ENCODE measurements around the gene ANXA4. TPM values are rescaled to one million over a fixed set of nuclear protein-coding genes. Genes with fewer than 3 reads are reported as not detected.
A peak's percentile ranks its signal among the peaks of the same experiment; 100 is the strongest.

Gene ANXA4
- total and polyA plus RNA-seq, 2 experiments from 2014 or later: 107 to 231 TPM

- Histone ChIP-seq H3K27ac (no peak overlapping the region), H4K20me1 (ENCODE audit: insufficient read depth, poor library complexity, severe bottlenecking) (no peaks in the 10 kb centered on the region), H3K79me2 (no peaks in the 10 kb centered on the region), H3K4me1 (ENCODE audit: insufficient read depth) (peaks cover 5% of the 10 kb centered on the region), H3K4me3 (no peak overlapping the region), H3K36me3 (replicated peaks; ENCODE audit: insufficient read depth, low read depth) (no peaks in the 10 kb centered on the region), H3K27me3 (no peaks in the 10 kb centered on the region), H2AFZ (no peak overlapping the region), H3K9me2 (replicated peaks; ENCODE audit: insufficient read depth) (no peaks in the 10 kb centered on the region), H3K4me2 (no peak overlapping the region), H3K9me3 (ENCODE audit: low read depth) (no peaks in the 10 kb centered on the region)
- DNase-seq (ENCODE audit: low spot score): no peak
- WGBS (ENCODE audit: low lambda C conversion rate, missing lambda C conversion rate): 95% methylated on average over 6 of the region's 6 CpGs
- TF ChIP-seq EZH2phosphoT487 (IDR thresholded peaks at IDR 0.05; ENCODE audit: low read depth, severe bottlenecking, unreplicated experiment) (no peak), CTCF (IDR thresholded peaks at IDR 0.05; ENCODE audit: poor library complexity) (no peak), EZH2 (IDR thresholded peaks at IDR 0.05; ENCODE audit: borderline replicate concordance) (no peak)
Measured at GRCh38 chr2:69731147-69731970, 10.6 kb upstream of the ANXA4 start.

GRCh38 chr2:69733342-69734034 is 8.4 kb upstream of the ANXA4 start:
- Histone ChIP-seq H3K4me1 (ENCODE audit: insufficient read depth) (peaks cover 5% of the 10 kb centered on the region), H3K9me2 (replicated peaks; ENCODE audit: insufficient read depth) (no peaks in the 10 kb centered on the region), H3K79me2 (no peaks in the 10 kb centered on the region), H3K27ac (peak overlapping the region; percentile 86), H3K4me2 (no peak overlapping the region), H3K4me3 (no peak overlapping the region), H2AFZ (no peak overlapping the region), H3K36me3 (replicated peaks; ENCODE audit: insufficient read depth, low read depth) (no peaks in the 10 kb centered on the region), H4K20me1 (ENCODE audit: insufficient read depth, poor library complexity, severe bottlenecking) (no peaks in the 10 kb centered on the region), H3K27me3 (no peaks in the 10 kb centered on the region), H3K9me3 (ENCODE audit: low read depth) (no peaks in the 10 kb centered on the region)
- no peak for TF ChIP-seq EZH2phosphoT487 (IDR thresholded peaks at IDR 0.05; ENCODE audit: low read depth, severe bottlenecking, unreplicated experiment)
- WGBS (ENCODE audit: low lambda C conversion rate, missing lambda C conversion rate): 89% methylated on average over 1 of the region's 1 CpG
- no peak for DNase-seq (ENCODE audit: low spot score)

- Histone ChIP-seq H3K9me2 (replicated peaks; ENCODE audit: insufficient read depth) (no peaks in the 10 kb centered on the region), H3K79me2 (no peaks in the 10 kb centered on the region), H3K4me3 (no peak overlapping the region), H3K9me3 (ENCODE audit: low read depth) (no peaks in the 10 kb centered on the region), H3K4me1 (ENCODE audit: insufficient read depth) (peaks cover 5% of the 10 kb centered on the region), H3K4me2 (no peak overlapping the region), H3K27me3 (no peaks in the 10 kb centered on the region), H3K27ac (peak overlapping the region; percentile 86), H4K20me1 (ENCODE audit: insufficient read depth, poor library complexity, severe bottlenecking) (no peaks in the 10 kb centered on the region), H2AFZ (no peak overlapping the region), H3K36me3 (replicated peaks; ENCODE audit: insufficient read depth, low read depth) (no peaks in the 10 kb centered on the region)
- no peak for TF ChIP-seq CTCF (IDR thresholded peaks at IDR 0.05; ENCODE audit: poor library complexity)
- no peak for TF ChIP-seq EZH2 (IDR thresholded peaks at IDR 0.05; ENCODE audit: borderline replicate concordance)
- no peak for TF ChIP-seq EZH2phosphoT487 (IDR thresholded peaks at IDR 0.05; ENCODE audit: low read depth, severe bottlenecking, unreplicated experiment)
- 37% methylated on average over 5 of the region's 5 CpGs for WGBS (ENCODE audit: low lambda C conversion rate, missing lambda C conversion rate)
- no peak for DNase-seq (ENCODE audit: low spot score)
Measured at GRCh38 chr2:69734035-69734611, 7.8 kb upstream of the ANXA4 start.
